ENCODE results near the gene BRSK2. TPM values are rescaled to one million over a fixed set of nuclear protein-coding genes. Genes with fewer than 3 reads are reported as not detected.

The BRSK2 gene
- total and polyA plus RNA-seq, 12 donors: 0.13 to 2.3 (median 0.44) TPM; not detected in 1

- Histone ChIP-seq H3K36me3 (no peaks in the 10 kb centered on the region), H3K27ac (no peak overlapping the region), H3K4me1 (peaks cover 6 to 18% (median 14%) of the 10 kb centered on the region in 9 donors), H3K27me3 (peaks cover 0 to 51% (median 38%) of the 10 kb centered on the region in 7 donors), H3K4me3 (no peak overlapping the region), H3K9me3 (no peaks in the 10 kb centered on the region)
- DNase-seq: peak in 1 of 2 donors; percentile 3
- TF ChIP-seq CTCF (IDR thresholded peaks at IDR 0.05): no peak
- intact Hi-C loops (cut with DNase I): no loop called here
- 92 to 93% methylated on average over 19 of the region's 19 CpGs for WGBS, 2 donors
- no peak for ATAC-seq
These were observed 3.4 kb downstream of the BRSK2 start for GRCh38 chr11:1393038-1393710.

- TF ChIP-seq CTCF (IDR thresholded peaks at IDR 0.05): no peak
- WGBS, 2 donors: 92 to 93% methylated on average over 29 of the region's 29 CpGs
- DNase-seq (no peak), ATAC-seq (no peak)
- H3K9me3 ChIP-seq: no peaks in the 10 kb centered on the region
- H3K27ac ChIP-seq: no peak overlapping the region
- H3K4me1 ChIP-seq: peaks cover 0 to 9% (median 5%) of the 10 kb centered on the region in 9 donors
- intact Hi-C loops (cut with DNase I): no loop called here
- H3K4me3 ChIP-seq: no peak overlapping the region
- peaks cover 0 to 54% (median 45%) of the 10 kb centered on the region in 7 donors for H3K27me3 ChIP-seq
- no peaks in the 10 kb centered on the region for H3K36me3 ChIP-seq
These were observed 5.4 kb downstream of the BRSK2 start for GRCh38 chr11:1394936-1395772.

DNA sequence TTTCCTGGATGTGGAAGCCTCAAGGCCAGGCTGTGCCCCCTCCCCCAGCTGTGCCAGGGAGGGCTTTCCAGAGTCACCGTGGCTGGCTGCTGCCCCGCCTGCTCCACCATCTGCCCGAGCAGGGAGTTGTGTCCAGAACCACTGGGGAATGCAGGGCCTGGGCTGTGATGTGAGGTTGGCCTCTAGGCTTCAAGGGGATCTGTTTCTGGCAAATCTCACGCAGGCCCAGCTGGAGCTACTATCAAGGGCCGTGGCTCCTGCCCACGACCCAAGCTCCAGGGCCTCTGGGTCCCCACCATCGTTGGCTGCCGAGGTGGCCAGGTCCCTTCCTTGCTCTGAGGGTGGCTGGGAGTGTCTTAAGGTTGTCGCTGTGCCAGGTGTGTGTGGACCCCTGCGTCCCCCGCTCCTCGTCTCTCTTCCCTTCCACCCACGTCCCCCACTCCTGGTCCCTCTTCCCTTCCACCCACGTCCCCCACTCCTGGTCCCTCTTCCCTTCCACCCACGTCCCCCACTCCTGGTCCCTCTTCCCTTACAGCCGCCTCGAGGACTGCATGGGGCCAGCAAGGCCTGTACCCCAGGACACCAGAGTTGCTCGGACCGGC is 6.1 kb downstream of the BRSK2 start:
- Histone ChIP-seq H3K36me3 (no peaks in the 10 kb centered on the region), H3K27me3 (peaks cover 0 to 57% (median 43%) of the 10 kb centered on the region in 7 donors), H3K4me3 (no peak overlapping the region), H3K9me3 (no peaks in the 10 kb centered on the region), H3K27ac (no peak overlapping the region), H3K4me1 (peaks cover 0 to 7% (median 2%) of the 10 kb centered on the region in 9 donors)
- no peak for TF ChIP-seq CTCF (IDR thresholded peaks at IDR 0.05)
- intact Hi-C loops (cut with DNase I): no loop called here
- ATAC-seq (peak in 1 of 8 donors; percentile 12), DNase-seq (peak in 1 of 2 donors; percentile 8)
- 76 to 78% methylated on average over 19 of the region's 19 CpGs for WGBS, 2 donors

DNA sequence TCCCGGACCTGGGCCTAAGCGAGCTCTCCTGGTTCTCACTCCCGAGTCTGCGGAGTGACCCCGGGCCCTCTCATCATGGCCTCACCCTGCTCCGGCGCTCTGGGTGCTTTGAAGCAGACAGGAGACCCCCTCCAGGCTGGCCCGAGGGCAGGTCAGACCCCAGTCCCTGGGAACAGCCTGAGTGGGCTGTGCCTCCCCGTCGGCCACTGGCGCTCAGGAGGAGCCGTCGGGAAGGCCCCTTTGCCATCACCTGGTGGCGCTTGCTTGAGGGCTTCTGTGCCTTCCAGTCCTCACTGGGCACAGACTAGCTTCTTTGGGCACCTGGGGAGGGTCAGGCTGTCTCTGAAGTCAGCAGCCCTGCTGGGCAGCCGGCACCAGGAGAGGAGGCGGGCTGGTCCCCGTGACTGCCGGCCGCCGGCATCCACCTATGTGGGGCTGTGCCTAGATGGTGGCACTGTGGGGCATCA is 6.7 kb downstream of the BRSK2 start:
- H3K4me3 ChIP-seq: no peak overlapping the region
- H3K27me3 ChIP-seq: peaks cover 0 to 54% (median 39%) of the 10 kb centered on the region in 7 donors
- WGBS, 2 donors: 91 to 93% methylated on average over 20 of the region's 20 CpGs
- no peak overlapping the region for H3K27ac ChIP-seq
- H3K36me3 ChIP-seq: no peaks in the 10 kb centered on the region
- intact Hi-C loops (cut with DNase I): no loop called here
- H3K4me1 ChIP-seq: peaks cover 0 to 5% (median 0%) of the 10 kb centered on the region in 9 donors
- ATAC-seq (no peak), DNase-seq (peak in 1 of 2 donors; percentile 8)
- no peak for TF ChIP-seq CTCF (IDR thresholded peaks at IDR 0.05)
- H3K9me3 ChIP-seq: no peaks in the 10 kb centered on the region

Data from heart right ventricle (tissue), 16 donors.